ENCODE results near the gene RXRA. TPM values are rescaled to one million over a fixed set of nuclear protein-coding genes. Genes with fewer than 3 reads are reported as not detected.

The RXRA gene
- total and polyA plus RNA-seq, 10 of the 15 experiments (the other 5 are each of a cell fraction or from before 2014, with no cell fraction given): 0.89 to 36.8 (median 11.1) TPM

DNA sequence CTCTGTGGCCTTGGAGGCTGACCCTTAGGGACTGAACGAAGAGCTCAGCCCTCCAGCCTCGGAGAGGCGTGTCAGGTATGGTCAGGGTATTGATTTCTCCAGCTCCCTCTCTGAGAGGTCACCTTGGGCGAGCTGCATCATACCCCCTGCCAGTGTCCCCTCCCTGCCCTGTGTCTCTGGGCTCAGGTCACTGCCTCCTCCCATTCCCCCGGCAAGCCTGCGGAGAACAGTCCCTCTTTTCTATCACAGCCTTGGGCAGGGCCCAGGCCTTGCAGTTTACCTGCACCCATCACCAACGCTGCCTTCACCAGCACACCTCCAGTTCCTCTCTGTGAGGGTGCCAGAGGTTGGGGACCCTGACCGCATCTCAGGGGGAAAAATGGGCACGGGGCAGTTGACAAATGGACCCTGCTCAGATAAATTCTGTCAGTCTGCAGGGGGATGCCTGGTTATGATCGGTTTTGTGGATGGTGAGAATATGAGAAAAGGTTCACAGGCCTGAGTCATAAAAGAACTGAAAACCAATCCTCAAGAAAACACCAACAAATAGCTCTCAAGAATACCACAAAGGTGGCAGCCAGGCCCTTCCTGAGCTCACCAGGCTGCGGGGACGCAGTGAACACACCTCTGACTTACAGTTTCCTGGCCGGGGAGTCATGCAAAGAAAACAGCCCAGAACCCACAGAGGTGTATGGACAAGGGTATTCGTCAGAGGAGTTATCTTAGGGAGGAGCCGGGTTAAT lies 24.7 kb upstream of the RXRA start (continued):
- TF ChIP-seq SIX5 (IDR thresholded peaks at IDR 0.05; ENCODE audit: low read depth, low read length, severe bottlenecking): no peak
- TF ChIP-seq MTA2 (IDR thresholded peaks at IDR 0.05; ENCODE audit: low read depth): peak; percentile 68
- no peak for TF ChIP-seq CTCF (IDR thresholded peaks at IDR 0.05 in 2 of 3, conservative IDR thresholded peaks at IDR 0.05 in 1 of 3; ENCODE audit: control insufficient read depth in 2 of 3, extremely low read depth in 1 of 3, insufficient read depth in 1 of 3, low read depth in 3 of 3, low read length in 3 of 3)
- TF ChIP-seq EZH2 (IDR thresholded peaks at IDR 0.05; ENCODE audit: borderline replicate concordance, control insufficient read depth, low read depth, low read length): no peak
- no peak for TF ChIP-seq SP1 (IDR thresholded peaks at IDR 0.05; ENCODE audit: low read depth, low read length)
- TF ChIP-seq, protein P1, sequence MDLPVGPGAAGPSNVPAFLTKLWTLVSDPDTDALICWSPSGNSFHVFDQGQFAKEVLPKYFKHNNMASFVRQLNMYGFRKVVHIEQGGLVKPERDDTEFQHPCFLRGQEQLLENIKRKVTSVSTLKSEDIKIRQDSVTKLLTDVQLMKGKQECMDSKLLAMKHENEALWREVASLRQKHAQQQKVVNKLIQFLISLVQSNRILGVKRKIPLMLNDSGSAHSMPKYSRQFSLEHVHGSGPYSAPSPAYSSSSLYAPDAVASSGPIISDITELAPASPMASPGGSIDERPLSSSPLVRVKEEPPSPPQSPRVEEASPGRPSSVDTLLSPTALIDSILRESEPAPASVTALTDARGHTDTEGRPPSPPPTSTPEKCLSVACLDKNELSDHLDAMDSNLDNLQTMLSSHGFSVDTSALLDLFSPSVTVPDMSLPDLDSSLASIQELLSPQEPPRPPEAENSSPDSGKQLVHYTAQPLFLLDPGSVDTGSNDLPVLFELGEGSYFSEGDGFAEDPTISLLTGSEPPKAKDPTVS (IDR thresholded peaks at IDR 0.05; ENCODE audit: low read depth, low read length): no peak
- TF ChIP-seq POLR2AphosphoS5 (IDR thresholded peaks at IDR 0.05; ENCODE audit: low read length): no peak
- no peak for TF ChIP-seq CREM (IDR thresholded peaks at IDR 0.05; ENCODE audit: low read depth)
- TF ChIP-seq IKZF1 (conservative IDR thresholded peaks at IDR 0.05): peak; percentile 83

Measured in GM12878 (cell line).